Gastrocnemius medialis (tissue), 4 donors: ENCODE data around the gene MEMO1.

ENCODE experiments used
- POLR2A ChIP-seq, 2 donors: fragments of 450-650 bp; IDR thresholded peaks; one replicate each; pipeline ENCODE4 v1.6.1; 2017; ENCODE audit warnings: antibody characterized with exemption in 2 of 2, mild to moderate bottlenecking in 2 of 2, moderate library complexity in 2 of 2
- TF ChIP-seq, protein P1 (sequence below), 5 experiments: fragments of 450-650 bp in 3 of 5; fragments of 200-600 bp in 2 of 5; sonication (generic) in 2 of 5; IDR thresholded peaks in 4 of 5; conservative IDR thresholded peaks in 1 of 5; 1 replicate in 4 of 5; 2 replicates in 1 of 5; pipeline ENCODE4 v1.5.1; 2016 to 2019; ENCODE audit warnings: antibody characterized with exemption in 5 of 5, mild to moderate bottlenecking in 3 of 5, moderate library complexity in 3 of 5

DNA sequence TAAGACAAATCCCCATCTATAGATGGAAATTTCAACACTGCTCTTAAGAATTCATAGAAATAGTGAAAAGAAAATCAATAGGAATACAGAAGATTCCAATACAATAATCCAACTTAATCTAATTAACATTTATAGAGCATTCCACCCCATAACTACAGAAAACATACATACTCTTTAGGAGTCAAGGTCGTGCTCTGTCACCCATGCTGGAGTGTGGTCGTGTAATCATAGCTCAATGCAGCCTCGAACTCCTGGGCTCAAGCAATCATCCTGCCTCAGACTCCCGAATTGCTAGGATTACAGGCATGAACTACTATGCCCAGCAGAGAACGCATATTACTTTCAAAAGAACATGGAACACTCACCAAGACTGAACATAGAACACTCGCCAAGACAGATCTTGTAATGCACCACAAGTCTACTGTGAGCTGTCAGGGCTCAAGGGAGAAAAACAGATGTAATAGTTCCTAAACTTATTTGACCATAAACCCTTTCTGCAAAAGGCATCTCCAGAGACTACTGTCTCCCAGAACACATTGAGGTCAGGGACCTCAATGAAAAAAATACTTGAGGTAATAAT is 14.1 kb downstream of the MEMO1 start:
- TF ChIP-seq, protein P1, sequence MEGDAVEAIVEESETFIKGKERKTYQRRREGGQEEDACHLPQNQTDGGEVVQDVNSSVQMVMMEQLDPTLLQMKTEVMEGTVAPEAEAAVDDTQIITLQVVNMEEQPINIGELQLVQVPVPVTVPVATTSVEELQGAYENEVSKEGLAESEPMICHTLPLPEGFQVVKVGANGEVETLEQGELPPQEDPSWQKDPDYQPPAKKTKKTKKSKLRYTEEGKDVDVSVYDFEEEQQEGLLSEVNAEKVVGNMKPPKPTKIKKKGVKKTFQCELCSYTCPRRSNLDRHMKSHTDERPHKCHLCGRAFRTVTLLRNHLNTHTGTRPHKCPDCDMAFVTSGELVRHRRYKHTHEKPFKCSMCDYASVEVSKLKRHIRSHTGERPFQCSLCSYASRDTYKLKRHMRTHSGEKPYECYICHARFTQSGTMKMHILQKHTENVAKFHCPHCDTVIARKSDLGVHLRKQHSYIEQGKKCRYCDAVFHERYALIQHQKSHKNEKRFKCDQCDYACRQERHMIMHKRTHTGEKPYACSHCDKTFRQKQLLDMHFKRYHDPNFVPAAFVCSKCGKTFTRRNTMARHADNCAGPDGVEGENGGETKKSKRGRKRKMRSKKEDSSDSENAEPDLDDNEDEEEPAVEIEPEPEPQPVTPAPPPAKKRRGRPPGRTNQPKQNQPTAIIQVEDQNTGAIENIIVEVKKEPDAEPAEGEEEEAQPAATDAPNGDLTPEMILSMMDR (IDR thresholded peaks at IDR 0.05 in 4 of 5, conservative IDR thresholded peaks at IDR 0.05 in 1 of 5) = no peak
- TF ChIP-seq POLR2A (IDR thresholded peaks at IDR 0.05) = no peak
